ENCODE data around the gene XYLT2.

- TF ChIP-seq, protein P1, sequence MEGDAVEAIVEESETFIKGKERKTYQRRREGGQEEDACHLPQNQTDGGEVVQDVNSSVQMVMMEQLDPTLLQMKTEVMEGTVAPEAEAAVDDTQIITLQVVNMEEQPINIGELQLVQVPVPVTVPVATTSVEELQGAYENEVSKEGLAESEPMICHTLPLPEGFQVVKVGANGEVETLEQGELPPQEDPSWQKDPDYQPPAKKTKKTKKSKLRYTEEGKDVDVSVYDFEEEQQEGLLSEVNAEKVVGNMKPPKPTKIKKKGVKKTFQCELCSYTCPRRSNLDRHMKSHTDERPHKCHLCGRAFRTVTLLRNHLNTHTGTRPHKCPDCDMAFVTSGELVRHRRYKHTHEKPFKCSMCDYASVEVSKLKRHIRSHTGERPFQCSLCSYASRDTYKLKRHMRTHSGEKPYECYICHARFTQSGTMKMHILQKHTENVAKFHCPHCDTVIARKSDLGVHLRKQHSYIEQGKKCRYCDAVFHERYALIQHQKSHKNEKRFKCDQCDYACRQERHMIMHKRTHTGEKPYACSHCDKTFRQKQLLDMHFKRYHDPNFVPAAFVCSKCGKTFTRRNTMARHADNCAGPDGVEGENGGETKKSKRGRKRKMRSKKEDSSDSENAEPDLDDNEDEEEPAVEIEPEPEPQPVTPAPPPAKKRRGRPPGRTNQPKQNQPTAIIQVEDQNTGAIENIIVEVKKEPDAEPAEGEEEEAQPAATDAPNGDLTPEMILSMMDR (IDR thresholded peaks at IDR 0.05; ENCODE audit: low read depth, low read length), result no peak
- no peak for TF ChIP-seq MAX (IDR thresholded peaks at IDR 0.05; ENCODE audit: low read depth, low read length)
- no peak for TF ChIP-seq POLR2A (IDR thresholded peaks at IDR 0.05; ENCODE audit: extremely low read depth, insufficient read length)
- no peak for TF ChIP-seq MYC (IDR thresholded peaks at IDR 0.05; ENCODE audit: low read depth, low read length)
These were observed 7.3 kb upstream of the XYLT2 start for GRCh38 chr17:50338645-50339044.

Data from NB4 (cell line).